Measurements from ENCODE around the gene SHQ1.
A peak's percentile ranks its signal among the peaks of the same experiment; 100 is the strongest.

SHQ1 gene

DNA sequence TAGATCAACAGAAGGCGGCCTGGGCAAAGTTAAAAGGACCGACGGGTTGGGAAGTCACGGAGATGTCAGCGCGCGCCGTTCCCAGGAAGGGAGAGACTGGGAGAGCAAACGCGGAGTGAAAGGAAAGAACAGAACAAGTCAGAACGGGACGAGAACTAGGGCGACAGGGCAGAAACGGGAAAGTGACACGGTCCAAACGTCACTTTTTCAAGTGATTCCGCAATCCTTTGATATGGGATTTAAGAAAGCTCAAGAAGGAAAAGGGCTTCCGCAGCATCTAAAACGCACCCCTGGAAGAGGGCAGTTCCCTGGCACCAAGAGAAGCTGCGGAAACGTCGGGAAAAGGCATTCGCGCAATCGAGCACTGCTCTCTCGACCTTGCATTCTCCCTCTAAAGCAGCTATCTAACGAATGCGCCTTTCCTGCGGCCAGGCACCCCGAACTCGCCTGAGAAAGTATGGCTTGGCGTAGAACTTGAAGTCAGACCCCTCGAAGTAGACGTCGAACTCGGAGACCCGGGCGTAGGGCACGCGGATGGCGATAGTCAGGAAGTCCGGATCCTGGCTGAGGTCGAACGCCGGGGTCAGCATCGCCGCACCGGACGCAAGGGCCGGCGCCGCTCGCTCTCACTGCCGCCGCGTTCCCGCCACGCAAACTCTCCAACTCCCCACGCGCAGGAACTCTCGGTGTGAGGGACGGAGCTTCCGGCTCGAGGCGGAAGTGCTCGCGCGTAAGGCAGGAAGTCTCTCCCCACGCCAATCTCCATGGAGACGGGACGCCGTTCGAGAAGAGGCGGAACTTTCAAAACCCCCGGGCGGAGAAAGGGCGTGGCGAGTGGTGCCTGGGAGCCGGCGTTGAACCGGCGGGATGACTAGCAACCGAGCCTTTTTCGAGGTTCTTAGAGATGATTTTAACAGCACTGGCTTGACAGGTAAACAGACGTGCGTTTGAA is at the start of gene SHQ1:
TSS of gene SHQ1 (minus strand) at position 695 of the 952 bp plus-strand sequence. CDS start at position 590, 105 bp downstream.
- DNase-seq = peak; percentile 93 to 94

- no peak for DNase-seq
Observed at GRCh38 chr3:72897758-72898007, 49.4 kb upstream of the SHQ1 start.

- no peak for DNase-seq
Observed at GRCh38 chr3:72896996-72897757, 48.9 kb upstream of the SHQ1 start.

DNA sequence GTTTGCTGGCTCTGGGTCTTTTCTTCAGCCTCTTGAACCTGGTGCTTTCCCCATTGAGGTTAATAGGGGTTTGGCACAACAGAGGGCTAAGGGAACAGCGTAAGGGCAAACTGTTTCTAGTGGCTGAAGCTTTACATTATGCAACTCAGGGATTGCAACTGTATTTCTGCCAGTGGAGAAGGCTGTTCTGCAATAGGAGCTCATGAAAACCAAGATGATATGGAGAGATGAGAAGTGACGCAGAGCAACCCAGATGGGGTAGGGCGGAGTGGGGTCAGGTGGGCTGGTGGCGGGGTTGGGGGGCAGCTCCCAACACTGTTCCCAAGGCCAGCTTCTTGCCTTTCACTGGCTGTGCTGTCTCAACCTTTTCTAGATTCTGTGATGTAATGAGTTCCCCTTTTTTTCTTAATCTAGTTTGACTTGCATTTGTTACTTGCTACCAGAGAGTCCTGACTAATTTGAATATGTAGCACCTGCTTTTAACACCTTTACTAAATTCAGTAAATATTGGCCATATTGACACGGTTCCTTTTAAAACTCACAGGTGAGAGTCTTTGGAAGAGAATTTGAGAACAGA is 46.8 kb upstream of the SHQ1 start:
- no peak for DNase-seq

DNA sequence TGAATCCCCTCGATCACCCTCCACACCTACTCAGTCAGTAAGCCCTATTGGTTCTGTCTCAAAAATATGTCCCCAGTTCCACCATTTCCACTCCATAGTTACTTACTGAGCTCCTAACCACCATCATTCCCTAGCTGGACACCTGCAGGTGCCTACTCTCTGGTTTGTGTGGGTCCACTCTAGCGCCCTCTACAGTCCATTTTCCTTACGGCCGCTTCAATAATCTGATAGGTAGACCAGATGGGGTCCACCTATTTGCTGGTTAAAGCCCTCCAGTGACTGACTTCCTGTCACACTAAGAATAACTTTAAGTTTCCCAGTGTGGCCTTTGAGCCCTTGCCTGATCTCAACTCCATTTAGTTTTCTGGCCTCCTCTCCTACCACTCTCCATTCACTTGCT is 44.6 kb upstream of the SHQ1 start:
- DNase-seq = no peak

DNA sequence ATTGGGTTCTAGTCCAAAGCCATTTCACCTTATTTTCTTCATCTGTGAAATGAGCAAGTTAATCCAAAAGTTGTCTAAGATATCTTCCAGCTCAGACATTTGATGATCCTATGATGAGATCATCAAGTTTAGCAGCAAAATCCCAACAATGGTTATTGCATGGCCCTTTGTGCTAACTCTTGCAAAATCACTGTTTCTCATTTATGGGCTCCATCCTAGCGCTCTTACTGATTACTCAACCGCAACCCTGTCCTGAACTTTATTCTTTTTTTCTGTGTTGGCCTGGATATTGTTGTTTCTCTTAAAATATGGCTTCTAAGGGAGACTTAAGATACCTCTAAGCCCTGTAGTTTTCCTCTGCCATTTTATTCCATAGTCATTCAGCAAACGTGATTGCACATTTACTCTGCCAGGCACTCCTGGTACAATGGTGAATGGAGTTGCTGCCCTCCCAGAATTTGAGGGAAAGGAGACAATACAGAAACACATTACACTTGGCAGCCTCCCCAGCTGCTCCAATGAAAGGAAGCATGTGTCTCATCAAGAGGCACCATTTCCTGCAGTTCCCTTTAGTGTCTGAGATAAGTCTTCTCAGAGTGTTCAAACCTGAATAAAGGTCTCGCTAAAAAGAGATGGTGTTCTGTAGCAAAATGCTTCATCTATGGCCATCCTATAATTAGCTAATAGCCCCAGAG is 44.0 kb upstream of the SHQ1 start:
- DNase-seq = no peak

DNA sequence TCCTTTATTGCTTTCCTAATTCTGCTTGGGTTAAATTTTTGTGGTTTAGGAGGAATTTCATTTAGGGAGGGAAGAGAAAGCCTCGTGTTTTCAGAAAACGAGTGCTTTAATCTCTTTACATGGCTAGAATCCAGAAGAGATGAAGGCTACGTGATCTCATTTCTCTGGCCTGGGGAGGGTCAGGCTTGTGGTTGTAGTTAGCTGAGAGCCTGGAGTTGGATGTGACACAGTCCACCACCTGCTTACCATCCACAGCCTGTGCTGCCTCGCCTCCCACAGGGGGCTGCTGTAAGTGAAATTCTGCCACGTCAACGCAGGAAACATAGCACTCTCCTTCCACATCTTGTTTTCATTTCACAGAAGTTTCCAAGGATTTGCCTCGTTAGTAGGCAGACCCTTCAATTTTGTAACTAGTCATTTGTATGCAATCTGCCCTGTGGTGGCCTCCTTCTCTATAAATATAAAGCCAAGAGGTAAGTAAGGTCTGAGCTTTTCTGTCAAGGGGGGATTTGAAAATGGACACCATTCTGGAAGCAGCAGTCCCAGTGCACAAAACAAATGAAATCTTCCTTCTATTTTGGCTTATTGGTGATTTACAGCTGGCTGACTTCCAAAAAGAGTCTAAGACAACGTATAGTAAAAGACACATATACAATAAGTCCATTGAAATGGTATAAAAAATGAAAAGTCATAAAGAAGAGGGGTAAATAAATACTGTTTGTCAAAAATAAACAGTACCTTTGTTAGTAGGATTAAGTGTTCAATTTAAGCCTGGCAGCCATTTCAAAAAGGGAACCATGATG is 43.0 kb upstream of the SHQ1 start:
- DNase-seq = no peak

- no peak for DNase-seq
Observed at GRCh38 chr3:72890166-72890925, 42.1 kb upstream of the SHQ1 start.

DNA sequence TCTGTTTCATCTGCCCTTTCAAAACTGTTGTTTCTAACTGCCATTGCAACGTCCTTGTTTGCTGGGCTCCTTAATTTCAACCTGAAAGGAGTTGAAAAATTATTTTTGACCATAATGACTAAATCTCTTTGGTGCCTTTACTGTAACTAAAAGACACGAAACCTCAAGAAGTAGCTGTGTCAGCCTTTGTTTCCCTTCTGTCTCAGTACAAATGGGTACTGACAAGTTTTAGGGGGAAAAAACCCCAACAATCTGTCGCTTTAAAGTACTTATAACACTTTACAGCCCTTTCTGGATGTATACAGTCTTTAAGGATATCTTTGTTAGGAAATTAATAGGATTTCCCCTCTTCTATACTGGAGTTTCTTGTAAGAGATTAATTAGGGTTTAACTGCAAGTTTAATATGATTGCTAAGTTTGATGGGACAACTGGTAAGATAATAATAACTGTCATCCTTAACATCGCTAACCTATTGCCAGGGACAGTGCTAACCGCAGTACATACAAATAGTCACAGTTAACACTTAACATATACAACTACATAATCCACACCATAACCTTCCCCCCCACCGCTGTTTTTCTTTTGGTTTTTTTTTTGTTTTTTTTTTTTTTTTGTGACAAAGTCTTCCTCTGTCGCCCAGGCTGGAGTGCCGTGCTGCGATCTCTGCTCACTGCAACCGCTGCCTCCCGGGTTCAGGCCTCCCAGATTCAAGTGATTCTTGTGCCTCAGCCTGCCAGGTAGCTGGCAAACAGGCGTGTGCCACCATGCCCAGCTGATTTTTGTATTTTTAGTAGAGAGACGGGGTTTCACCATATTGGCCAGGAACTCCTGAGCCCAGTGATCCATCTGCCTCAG is 41.3 kb upstream of the SHQ1 start:
- no peak for DNase-seq

DNA sequence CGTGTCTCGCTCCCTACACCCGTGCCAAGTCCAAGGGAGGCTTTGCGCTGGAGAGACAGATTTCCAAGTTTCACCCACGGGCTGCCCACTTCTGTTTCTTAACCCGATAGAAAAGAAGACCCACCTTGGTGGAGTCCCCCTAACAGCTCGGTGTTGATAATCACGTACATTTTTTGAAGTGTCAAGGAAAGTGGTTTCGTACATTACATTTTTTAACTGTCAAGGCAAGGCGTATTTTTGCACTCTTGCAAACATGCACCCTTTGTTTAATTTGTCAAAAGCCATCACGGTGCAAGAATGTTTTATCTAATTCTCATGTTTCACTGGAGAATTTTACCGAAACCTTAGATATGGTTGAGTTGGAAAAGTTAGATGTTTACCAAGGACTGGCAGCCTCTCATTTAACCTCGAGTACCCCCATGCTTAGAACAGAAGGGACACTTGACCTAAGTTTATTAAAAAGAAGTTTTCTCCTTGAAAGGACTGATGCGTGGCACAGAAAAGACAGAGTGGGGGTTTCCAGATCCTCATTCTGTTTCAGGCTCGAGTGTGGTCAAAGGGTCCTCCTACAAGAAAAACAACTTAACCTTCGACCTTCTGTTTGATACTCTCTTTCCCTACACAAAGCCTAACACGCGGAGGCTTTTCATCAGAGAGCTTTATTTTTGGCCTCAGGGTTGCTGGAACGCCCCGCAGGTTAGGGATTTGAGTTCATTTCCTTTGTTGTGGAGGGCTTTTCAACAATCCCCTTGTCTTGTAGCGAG is 40.5 kb upstream of the SHQ1 start:
- no peak for DNase-seq

DNA sequence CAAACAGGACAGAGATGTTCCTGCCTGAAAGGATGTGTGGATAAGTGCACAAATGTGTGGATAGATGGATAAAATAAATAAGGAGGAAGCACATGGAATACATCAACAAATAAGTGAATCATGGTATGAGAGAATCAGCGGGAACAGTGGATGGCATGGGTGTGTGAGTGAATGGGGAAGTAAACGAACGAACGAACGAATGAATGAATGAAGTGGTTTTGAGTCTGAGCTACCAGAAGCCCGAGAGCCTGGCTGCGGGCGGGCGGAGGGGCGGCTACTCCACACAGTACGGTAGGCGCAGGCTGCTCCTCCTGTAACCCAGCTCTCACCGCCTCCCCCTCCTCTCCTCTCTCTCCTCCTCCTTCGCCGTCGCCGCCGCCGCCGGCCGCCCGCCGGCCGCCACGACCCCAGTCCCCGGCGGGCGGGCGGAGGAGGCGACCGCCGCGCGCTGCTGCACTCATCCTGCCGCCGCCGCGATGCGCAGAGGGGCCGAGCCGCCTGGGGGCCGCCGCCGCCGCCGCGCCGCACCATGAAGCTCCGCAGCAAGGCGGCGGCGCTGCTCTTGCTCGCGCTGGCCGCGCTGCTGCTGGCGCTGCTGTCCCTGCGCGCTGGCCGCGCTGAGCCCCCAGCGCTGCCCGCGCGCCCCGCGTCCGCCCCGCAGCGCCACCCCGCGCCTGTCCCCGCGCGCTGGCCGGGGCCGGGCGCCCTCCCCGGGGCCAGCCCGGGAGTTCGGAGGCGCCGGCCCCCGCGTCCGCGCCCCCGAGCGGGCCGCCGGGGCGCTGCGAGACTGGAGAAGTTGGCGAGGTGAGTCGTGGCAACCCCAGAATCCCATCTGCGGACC is 39.7 kb upstream of the SHQ1 start, which contains the start of gene GXYLT2:
TSS of gene GXYLT2 (plus strand) at position 342 of the 841 bp plus-strand sequence. CDS start at position 530, 188 bp downstream.
- DNase-seq = peak; percentile 11 to 33

DNA sequence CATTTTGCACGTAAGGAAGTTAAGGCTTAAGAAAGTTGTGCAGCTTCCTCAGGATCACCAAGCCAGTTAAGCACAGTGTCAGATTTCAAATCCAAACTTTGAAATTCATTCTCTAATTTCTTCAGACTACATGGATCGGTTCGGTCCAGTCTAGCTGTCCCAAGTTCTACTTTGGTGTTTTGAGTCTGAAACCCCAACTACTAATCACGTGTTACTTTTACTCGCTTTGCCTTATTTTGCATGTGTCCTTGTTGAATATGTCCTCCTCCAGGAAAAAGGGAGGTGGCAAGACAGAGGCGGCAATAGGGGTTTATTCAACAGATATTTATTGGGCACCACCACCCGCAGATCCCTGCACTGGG is 39.1 kb upstream of the SHQ1 start:
- DNase-seq = no peak

DNA sequence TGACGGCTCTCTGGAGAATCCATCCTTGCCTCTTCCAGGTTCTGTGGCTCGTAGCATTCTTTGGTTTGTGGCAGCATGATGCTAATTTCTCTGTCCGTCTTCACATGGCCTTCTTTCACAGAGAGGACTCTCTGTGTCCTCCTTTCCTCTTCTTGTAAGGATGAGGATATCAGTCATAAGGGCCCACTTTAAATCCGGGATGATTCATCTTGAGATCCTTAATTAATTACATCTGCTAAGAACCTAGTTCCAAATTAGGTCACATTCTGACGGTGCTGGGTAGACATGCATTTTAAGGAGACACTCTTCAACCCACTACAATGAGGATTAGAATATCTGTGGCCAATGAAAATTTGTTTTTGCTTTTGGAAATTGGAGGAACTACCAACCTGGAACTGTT is 23.9 kb upstream of the SHQ1 start:
- DNase-seq = no peak

GRCh38 chr3:72862314-72863090 is 14.3 kb upstream of the SHQ1 start:
- no peak for DNase-seq

- no peak for DNase-seq
Observed at GRCh38 chr3:72860846-72861245, 12.6 kb upstream of the SHQ1 start.

DNA sequence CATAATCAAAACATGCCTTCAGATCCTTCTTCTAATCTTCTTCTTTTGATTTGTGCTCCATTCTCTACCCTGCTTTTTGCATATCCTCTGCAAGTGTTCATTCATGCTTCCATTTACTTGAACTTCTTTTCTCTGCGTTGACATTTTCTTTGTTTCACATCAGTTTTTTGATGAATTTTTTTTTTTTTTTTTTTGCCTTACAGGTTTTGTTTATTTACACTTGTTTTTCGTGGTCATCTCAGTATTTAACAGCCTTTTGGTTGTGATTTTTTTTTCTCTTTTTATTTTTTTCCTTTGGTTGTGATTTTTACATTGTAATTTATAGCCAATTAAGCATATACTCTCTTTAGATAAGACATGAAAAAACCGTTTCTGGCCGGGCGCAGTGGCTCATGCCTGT is 11.8 kb upstream of the SHQ1 start:
- DNase-seq = no peak

- no peak for DNase-seq
Observed at GRCh38 chr3:72855001-72855400, 6.8 kb upstream of the SHQ1 start.

DNA sequence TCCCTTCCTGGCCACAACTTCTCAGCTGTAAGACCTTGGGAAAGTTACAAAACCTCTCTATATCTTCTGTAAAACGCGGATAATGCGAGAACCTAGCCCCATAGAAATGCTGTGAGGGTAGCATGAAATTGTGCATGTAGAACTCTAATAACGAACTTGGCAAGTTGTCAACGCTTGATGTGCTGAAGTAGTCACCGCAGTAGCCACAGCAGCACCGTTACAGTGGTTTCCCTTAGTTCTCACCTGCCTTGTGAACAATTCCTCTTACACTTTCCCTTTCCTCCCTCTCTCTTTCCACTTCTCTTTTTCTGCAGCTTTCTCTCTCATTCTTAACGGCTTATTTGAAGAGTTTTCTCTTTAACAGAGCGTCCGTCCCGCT is 447 bp upstream of the SHQ1 start:
- DNase-seq = no peak
